HCT116 (cell line): ENCODE data around the gene SMYD3. TPM values are rescaled to one million over a fixed set of nuclear protein-coding genes. Genes with fewer than 3 reads are reported as not detected.

ENCODE experiments used
- ATAC-seq: fragments of 200-7000 bp; cut with Tn5 transposase; 2 replicates; pipeline ENCODE4 v1.9.1; 2020; ENCODE audit warnings: mild to moderate bottlenecking, moderate library complexity
- BruUV-seq: library from RNA; stranded (reverse); fragments of 400-500 nt; replicated peaks from 2 replicates; lab custom pipeline; 2021; lab: Mats Ljungman, UMichigan
- CTCF ChIA-PET: fragments of 300-600 bp; sonication (Branson Sonifier 250); formaldehyde crosslinking; loops from one replicate; lab custom pipeline; 2021; ENCODE audit warnings: antibody characterized with exemption; lab: Charles Lee
- POLR2A ChIA-PET: fragments of 300-600, 350-600 bp; sonication (Branson Sonifier 250); formaldehyde crosslinking; loops from one replicate; lab custom pipeline; 2021; ENCODE audit warnings: antibody characterized with exemption; lab: Charles Lee
- RAD21 ChIA-PET, 2 experiments: fragments of 300-600 bp; sonication (Branson Sonifier 250); formaldehyde crosslinking; loops; one replicate each; lab custom pipeline; 2023; ENCODE audit warnings: low total read pairs in 2 of 2; ENCODE audit not compliant: uncharacterized antibody in 2 of 2, unreplicated experiment in 2 of 2, low non-redundant PET in 1 of 2; lab: Charles Lee
- DNase-seq: peaks from one replicate; pipeline ENCODE4 v3.0.0-alpha.2; 2010; ENCODE audit warnings: low read depth, low spot score
- H2AFZ ChIP-seq: fragments of 200-600 bp; shearing (Covaris generic), sonication (generic); 2 replicates; pipeline ENCODE4 v1.6.1; 2017; ENCODE audit warnings: low read depth, mixed run types, mixed read lengths, antibody characterized with exemption, low read length; ENCODE audit not compliant: poor library complexity, severe bottlenecking
- H3K27ac ChIP-seq: 2 replicates; pipeline ENCODE4 v1.5.1; 2012; ENCODE audit warnings: low read depth, low read length
- H3K27me3 ChIP-seq: fragments of 200-600 bp; sonication (generic); 2 replicates; pipeline ENCODE4 v1.6.1; 2016; ENCODE audit warnings: mixed run types, low read length, mixed read lengths; ENCODE audit not compliant: insufficient read depth
- H3K36me3 ChIP-seq, 2 experiments: fragments of 200-500 bp in 1 of 2; fragments of 200-600 bp in 1 of 2; sonication (Bioruptor generic) in 1 of 2; sonication (generic) in 1 of 2; 2 replicates each; pipeline versions ENCODE4 v1.5.1 to v1.6.1; 2014 to 2016; ENCODE audit warnings: low read length in 2 of 2, inconsistent platforms in 1 of 2, mixed read lengths in 1 of 2, mixed run types in 1 of 2; ENCODE audit not compliant: insufficient read depth in 2 of 2, control insufficient read depth in 1 of 2
- H3K4me1 ChIP-seq, 2 experiments: fragments of 200-600 bp in 1 of 2; sonication (generic) in 1 of 2; 2 replicates each; pipeline versions ENCODE4 v1.5.1 to v1.6.1; 2012 to 2017; ENCODE audit warnings: low read length in 2 of 2, inconsistent platforms in 1 of 2, mild to moderate bottlenecking in 1 of 2, mixed read lengths in 1 of 2, mixed run types in 1 of 2, moderate library complexity in 1 of 2; ENCODE audit not compliant: insufficient read depth in 2 of 2, control insufficient read depth in 1 of 2
- H3K4me2 ChIP-seq: fragments of 200-600 bp; sonication (generic); 2 replicates; pipeline ENCODE4 v1.6.1; 2017; ENCODE audit warnings: mixed run types, low read length, mixed read lengths
- H3K4me3 ChIP-seq, 2 experiments: fragments of 200-600 bp in 1 of 2; sonication (generic) in 1 of 2; replicated peaks in 1 of 2; 2 replicates each; pipeline ENCODE4 v1.5.1; 2011 to 2016; ENCODE audit warnings: low read length in 2 of 2, control low read depth in 1 of 2, low read depth in 1 of 2, mild to moderate bottlenecking in 1 of 2, mixed read lengths in 1 of 2, mixed run types in 1 of 2
- H3K79me2 ChIP-seq: fragments of 200-600 bp; sonication (generic); 2 replicates; pipeline ENCODE4 v1.6.1; 2017; ENCODE audit warnings: mild to moderate bottlenecking, mixed run types, low read length, moderate library complexity, mixed read lengths; ENCODE audit not compliant: insufficient read depth
- H3K9ac ChIP-seq: fragments of 200-600 bp; sonication (generic); 2 replicates; pipeline ENCODE4 v1.6.1; 2016; ENCODE audit warnings: low read length, mixed read lengths
- H3K9me2 ChIP-seq: fragments of 200-600 bp; sonication (generic), shearing (Covaris generic); 2 replicates; pipeline ENCODE4 v1.6.1; 2017; ENCODE audit warnings: mixed run types, mild to moderate bottlenecking, moderate library complexity; ENCODE audit not compliant: insufficient read depth
- H3K9me3 ChIP-seq, 2 experiments: fragments of 200-500 bp in 1 of 2; fragments of 200-600 bp in 1 of 2; sonication (Bioruptor generic) in 1 of 2; sonication (generic) in 1 of 2; 2 replicates each; pipeline ENCODE4 v1.6.1; 2014 to 2017; ENCODE audit warnings: low read length in 2 of 2, mixed read lengths in 2 of 2, inconsistent platforms in 1 of 2, low read depth in 1 of 2, mild to moderate bottlenecking in 1 of 2, mixed run types in 1 of 2, moderate library complexity in 1 of 2; ENCODE audit not compliant: control insufficient read depth in 1 of 2, insufficient read depth in 1 of 2
- H4K20me1 ChIP-seq: fragments of 200-600 bp; sonication (generic), shearing (Covaris generic); 2 replicates; pipeline ENCODE4 v1.6.1; 2017; ENCODE audit warnings: mixed run types, mild to moderate bottlenecking, moderate library complexity; ENCODE audit not compliant: insufficient read depth
- CBX3 ChIP-seq: IDR thresholded peaks from 2 replicates; pipeline ENCODE4 v1.6.1; 2012; ENCODE audit warnings: low read depth
- CEBPB ChIP-seq: IDR thresholded peaks from 2 replicates; pipeline ENCODE4 v1.6.1; 2012; ENCODE audit warnings: low read depth
- CTCF ChIP-seq, 3 experiments: fragments of 200-600 bp in 1 of 3; sonication (generic) in 1 of 3; IDR thresholded peaks in 2 of 3; conservative IDR thresholded peaks in 1 of 3; 2 replicates each; pipeline ENCODE4 v1.5.1; 2012 to 2017; ENCODE audit warnings: low read depth in 2 of 3, low read length in 2 of 3, antibody characterized with exemption in 1 of 3, borderline replicate concordance in 1 of 3, control low read depth in 1 of 3, mild to moderate bottlenecking in 1 of 3, mixed read lengths in 1 of 3, mixed run types in 1 of 3, moderate library complexity in 1 of 3; ENCODE audit not compliant: insufficient read depth in 1 of 3
- EGR1 ChIP-seq: IDR thresholded peaks from 2 replicates; pipeline ENCODE4 v1.6.1; 2012; ENCODE audit warnings: low read depth
- EZH2phosphoT487 ChIP-seq: fragments of 200-600 bp; IDR thresholded peaks from 2 replicates; pipeline ENCODE4 v1.6.1; 2018; ENCODE audit warnings: antibody characterized with exemption, borderline replicate concordance
- FOSL1 ChIP-seq: IDR thresholded peaks from 2 replicates; pipeline ENCODE4 v1.6.1; 2012; ENCODE audit warnings: low read depth
- JUND ChIP-seq: IDR thresholded peaks from 2 replicates; pipeline ENCODE4 v1.6.1; 2012
- MAX ChIP-seq: IDR thresholded peaks from 2 replicates; pipeline ENCODE4 v1.6.1; 2012
- POLR2A ChIP-seq: IDR thresholded peaks from 2 replicates; pipeline ENCODE4 v1.7.0; 2011; ENCODE audit warnings: borderline replicate concordance; ENCODE audit not compliant: insufficient read depth, insufficient read length; ENCODE audit errors: extremely low read depth
- POLR2AphosphoS5 ChIP-seq: IDR thresholded peaks from 2 replicates; pipeline ENCODE4 v1.6.1; 2011; ENCODE audit warnings: mild to moderate bottlenecking, low read depth, low read length, moderate library complexity
- RAD21 ChIP-seq: IDR thresholded peaks from 2 replicates; pipeline ENCODE4 v1.6.1; 2012; ENCODE audit warnings: low read depth, mild to moderate bottlenecking
- REST ChIP-seq: IDR thresholded peaks from 2 replicates; pipeline ENCODE4 v1.6.1; 2012; ENCODE audit warnings: low read depth
- SRF ChIP-seq: IDR thresholded peaks from 2 replicates; pipeline ENCODE4 v1.6.1; 2012; ENCODE audit warnings: low read depth
- TCF7L2 ChIP-seq: IDR thresholded peaks from 2 replicates; pipeline ENCODE4 v1.7.0; 2011; ENCODE audit warnings: borderline replicate concordance, inconsistent platforms; ENCODE audit not compliant: insufficient read depth, insufficient read length; ENCODE audit errors: extremely low read depth
- YY1 ChIP-seq: IDR thresholded peaks from 2 replicates; pipeline ENCODE4 v1.6.1; 2011; ENCODE audit warnings: low read length, low read depth, moderate library complexity, mild to moderate bottlenecking; ENCODE audit not compliant: insufficient replicate concordance; ENCODE audit errors: extremely low read depth
- ZFX ChIP-seq: fragments of 450-650 bp; IDR thresholded peaks from 2 replicates; pipeline ENCODE4 v1.6.1; 2017
- intact Hi-C: fragments of 100-400 bp; cut with micrococcal nuclease; formaldehyde crosslinking; loops from 2 replicates; pipeline ENCODE4 v1.10.0; 2022
- total RNA-seq: library from RNA; stranded (reverse); gene quantifications from one replicate; pipeline ENCODE4 v1.2.1, GENCODE V29; 2021; ENCODE audit not compliant: unreplicated experiment
- TF ChIP-seq, protein P1 (sequence below): IDR thresholded peaks from 2 replicates; pipeline ENCODE4 v1.6.1; 2011; ENCODE audit warnings: mild to moderate bottlenecking, low read length, moderate library complexity; ENCODE audit not compliant: insufficient replicate concordance; ENCODE audit errors: extremely low read depth
- TF ChIP-seq, protein P2 (sequence below): IDR thresholded peaks from 2 replicates; pipeline ENCODE4 v1.6.1; 2012

SMYD3 gene
- total RNA-seq, 1 experiment from 2014 or later: 33.6 TPM

DNA sequence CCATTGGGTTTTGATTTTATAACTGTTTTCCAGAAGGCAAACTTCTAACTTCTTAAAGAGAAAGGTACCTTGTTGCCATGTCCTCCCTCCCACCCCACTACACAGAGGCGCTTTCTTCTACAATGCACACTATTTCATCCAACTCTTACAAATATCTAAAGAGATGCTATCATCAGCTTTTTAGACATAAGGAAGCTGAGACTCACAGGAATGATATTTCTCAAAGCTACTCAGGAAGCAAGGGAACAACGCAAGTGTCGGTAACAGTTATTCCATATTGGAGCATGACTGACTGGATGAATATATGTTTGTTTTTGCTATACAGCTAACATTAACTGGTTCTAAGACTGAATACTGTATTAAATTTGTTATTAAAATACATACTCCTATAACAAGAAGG, 318.0 kb downstream of the SMYD3 start (continued):
- TF ChIP-seq CTCF (IDR thresholded peaks at IDR 0.05 in 2 of 3, conservative IDR thresholded peaks at IDR 0.05 in 1 of 3; ENCODE audit: borderline replicate concordance in 1 of 3, insufficient read depth in 1 of 3, low read depth in 2 of 3, low read length in 2 of 3): no peak
- TF ChIP-seq JUND: no peak
- no peak for TF ChIP-seq CBX3
- TF ChIP-seq, all 23 proteins: peak for 0

GRCh38 chr1:246187834-246188372, 319.2 kb downstream of the SMYD3 start:
- Histone ChIP-seq H3K27me3 (no peaks in the 10 kb centered on the region), H3K4me3 (no peak overlapping the region), H3K79me2 (no peaks in the 10 kb centered on the region), H3K9me3 (no peaks in the 10 kb centered on the region), H3K36me3 (no peaks in the 10 kb centered on the region), H3K27ac (no peak overlapping the region), H3K9me2 (no peaks in the 10 kb centered on the region), H4K20me1 (no peaks in the 10 kb centered on the region)
- no TSS peak for BruUV-seq
- ATAC-seq (no peak), DNase-seq (no peak)
- no peak for TF ChIP-seq CEBPB
- no peak for TF ChIP-seq REST
- no peak for TF ChIP-seq RAD21
- TF ChIP-seq, protein P1, sequence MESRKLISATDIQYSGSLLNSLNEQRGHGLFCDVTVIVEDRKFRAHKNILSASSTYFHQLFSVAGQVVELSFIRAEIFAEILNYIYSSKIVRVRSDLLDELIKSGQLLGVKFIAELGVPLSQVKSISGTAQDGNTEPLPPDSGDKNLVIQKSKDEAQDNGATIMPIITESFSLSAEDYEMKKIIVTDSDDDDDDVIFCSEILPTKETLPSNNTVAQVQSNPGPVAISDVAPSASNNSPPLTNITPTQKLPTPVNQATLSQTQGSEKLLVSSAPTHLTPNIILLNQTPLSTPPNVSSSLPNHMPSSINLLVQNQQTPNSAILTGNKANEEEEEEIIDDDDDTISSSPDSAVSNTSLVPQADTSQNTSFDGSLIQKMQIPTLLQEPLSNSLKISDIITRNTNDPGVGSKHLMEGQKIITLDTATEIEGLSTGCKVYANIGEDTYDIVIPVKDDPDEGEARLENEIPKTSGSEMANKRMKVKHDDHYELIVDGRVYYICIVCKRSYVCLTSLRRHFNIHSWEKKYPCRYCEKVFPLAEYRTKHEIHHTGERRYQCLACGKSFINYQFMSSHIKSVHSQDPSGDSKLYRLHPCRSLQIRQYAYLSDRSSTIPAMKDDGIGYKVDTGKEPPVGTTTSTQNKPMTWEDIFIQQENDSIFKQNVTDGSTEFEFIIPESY: no peak
- TF ChIP-seq YY1: no peak
- TF ChIP-seq TCF7L2: no peak
- TF ChIP-seq JUND: no peak
- TF ChIP-seq FOSL1: no peak
- no peak for TF ChIP-seq POLR2AphosphoS5
- TF ChIP-seq EGR1: no peak
- TF ChIP-seq, protein P2, sequence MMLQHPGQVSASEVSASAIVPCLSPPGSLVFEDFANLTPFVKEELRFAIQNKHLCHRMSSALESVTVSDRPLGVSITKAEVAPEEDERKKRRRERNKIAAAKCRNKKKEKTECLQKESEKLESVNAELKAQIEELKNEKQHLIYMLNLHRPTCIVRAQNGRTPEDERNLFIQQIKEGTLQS: no peak
- no peak for TF ChIP-seq POLR2A
- no peak for TF ChIP-seq MAX
- TF ChIP-seq ZFX: no peak
- TF ChIP-seq EZH2phosphoT487: no peak
- no peak for TF ChIP-seq SRF
- TF ChIP-seq, all 23 proteins: peak for 0
- RAD21 ChIA-PET: no interaction called here
- H3K4me2 ChIP-seq: no peak overlapping the region
- CTCF ChIA-PET: no interaction called here
- POLR2A ChIA-PET: no interaction called here
- H3K4me1 ChIP-seq: no peaks in the 10 kb centered on the region
- no peak overlapping the region for H2AFZ ChIP-seq
- no peak overlapping the region for H3K9ac ChIP-seq
- intact Hi-C loops: no loop called here
